Panc1 (cell line): ENCODE measurements around the gene FABP2.

ENCODE experiments used
- POLR2AphosphoS5 ChIP-seq: IDR thresholded peaks from 2 replicates; pipeline ENCODE4 v1.6.1; 2012; ENCODE audit warnings: mild to moderate bottlenecking, low read depth, low read length, moderate library complexity
- SIN3A ChIP-seq: IDR thresholded peaks from 2 replicates; pipeline ENCODE4 v1.6.1; 2012; ENCODE audit warnings: low read depth, mild to moderate bottlenecking, low read length, moderate library complexity, borderline replicate concordance; ENCODE audit not compliant: insufficient read depth
- TCF7L2 ChIP-seq: IDR thresholded peaks from 2 replicates; pipeline ENCODE4 v1.6.1; 2011; ENCODE audit warnings: mild to moderate bottlenecking, low read depth, low read length, inconsistent platforms
- TF ChIP-seq, protein P1 (sequence below): fragments of 450-650 bp; IDR thresholded peaks from 2 replicates; pipeline ENCODE4 v1.5.1; 2017; ENCODE audit warnings: mild to moderate bottlenecking

DNA sequence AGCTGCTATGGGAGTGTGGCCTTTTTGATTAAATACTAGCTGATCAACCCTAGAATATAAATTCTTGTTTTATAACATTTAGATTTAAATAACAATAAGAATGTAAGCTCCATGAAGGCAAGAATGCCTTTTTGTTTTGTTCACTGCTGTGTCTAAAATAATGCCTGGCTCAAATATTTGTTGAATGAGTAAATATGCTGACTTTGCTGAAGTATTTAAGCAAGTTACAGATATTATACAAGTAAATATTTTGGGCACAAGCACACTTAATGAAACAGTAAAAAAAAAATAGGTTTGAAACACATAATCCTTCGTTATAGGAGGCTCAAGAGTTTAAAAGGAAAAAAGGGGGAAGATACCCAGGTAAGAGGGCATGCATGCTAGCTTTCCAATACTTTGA lies 24.1 kb downstream of the FABP2 start:
- TF ChIP-seq SIN3A, result no peak
- TF ChIP-seq, protein P1, sequence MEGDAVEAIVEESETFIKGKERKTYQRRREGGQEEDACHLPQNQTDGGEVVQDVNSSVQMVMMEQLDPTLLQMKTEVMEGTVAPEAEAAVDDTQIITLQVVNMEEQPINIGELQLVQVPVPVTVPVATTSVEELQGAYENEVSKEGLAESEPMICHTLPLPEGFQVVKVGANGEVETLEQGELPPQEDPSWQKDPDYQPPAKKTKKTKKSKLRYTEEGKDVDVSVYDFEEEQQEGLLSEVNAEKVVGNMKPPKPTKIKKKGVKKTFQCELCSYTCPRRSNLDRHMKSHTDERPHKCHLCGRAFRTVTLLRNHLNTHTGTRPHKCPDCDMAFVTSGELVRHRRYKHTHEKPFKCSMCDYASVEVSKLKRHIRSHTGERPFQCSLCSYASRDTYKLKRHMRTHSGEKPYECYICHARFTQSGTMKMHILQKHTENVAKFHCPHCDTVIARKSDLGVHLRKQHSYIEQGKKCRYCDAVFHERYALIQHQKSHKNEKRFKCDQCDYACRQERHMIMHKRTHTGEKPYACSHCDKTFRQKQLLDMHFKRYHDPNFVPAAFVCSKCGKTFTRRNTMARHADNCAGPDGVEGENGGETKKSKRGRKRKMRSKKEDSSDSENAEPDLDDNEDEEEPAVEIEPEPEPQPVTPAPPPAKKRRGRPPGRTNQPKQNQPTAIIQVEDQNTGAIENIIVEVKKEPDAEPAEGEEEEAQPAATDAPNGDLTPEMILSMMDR, result no peak
- no peak for TF ChIP-seq TCF7L2
- TF ChIP-seq POLR2AphosphoS5, result no peak
